Measurements from ENCODE around the gene DGKZ. TPM values are rescaled to one million over a fixed set of nuclear protein-coding genes. Genes with fewer than 3 reads are reported as not detected.
A peak's percentile ranks its signal among the peaks of the same experiment; 100 is the strongest.

Gene DGKZ
- total RNA-seq, 1 experiment from 2014 or later = 68.9 TPM

DNA sequence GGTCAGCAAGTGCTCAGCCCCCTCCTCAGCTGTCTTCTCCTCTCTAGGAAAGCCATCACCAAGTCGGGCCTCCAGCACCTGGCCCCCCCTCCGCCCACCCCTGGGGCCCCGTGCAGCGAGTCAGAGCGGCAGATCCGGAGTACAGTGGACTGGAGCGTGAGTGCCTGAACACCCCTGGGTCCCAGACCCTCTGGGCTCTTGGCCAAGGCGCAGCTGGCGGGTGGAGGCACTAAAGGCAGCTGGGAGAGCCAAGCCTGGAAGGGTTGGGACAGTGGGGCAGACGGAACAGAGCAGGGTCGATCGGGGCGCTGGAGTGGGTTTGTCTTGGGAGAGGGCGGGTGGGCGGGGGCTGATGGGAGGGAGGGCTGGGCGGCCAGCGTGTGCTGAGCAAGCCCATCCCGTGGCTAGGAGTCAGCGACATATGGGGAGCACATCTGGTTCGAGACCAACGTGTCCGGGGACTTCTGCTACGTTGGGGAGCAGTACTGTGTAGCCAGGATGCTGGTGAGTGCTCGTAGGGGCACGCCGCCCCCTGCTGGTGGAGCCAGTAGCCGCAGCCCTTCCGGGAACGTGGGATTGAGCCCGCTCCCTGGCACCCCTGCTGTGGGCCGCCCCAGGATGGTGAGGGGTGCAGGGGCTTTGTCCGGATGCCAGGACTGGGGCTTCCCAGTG, 20.1 kb downstream of the DGKZ start:
- Histone ChIP-seq H2AFZ (ENCODE audit: low read length) (no peak overlapping the region), H2AK5ac (ENCODE audit: insufficient read length, low read length) (no peak overlapping the region), H3K56ac (ENCODE audit: insufficient read length, low read depth, low read length) (no peak overlapping the region), H3K23me2 (ENCODE audit: insufficient read length, low read depth, low read length, poor library complexity, severe bottlenecking) (no peaks in the 10 kb centered on the region), H3K14ac (ENCODE audit: insufficient read depth, low read length) (no peak overlapping the region; the same call in 1 of the 2 replicates), H3K27me3 (ENCODE audit: insufficient read depth, low read length) (no peaks in the 10 kb centered on the region), H3K23ac (ENCODE audit: insufficient read length, low read depth, low read length) (no peak overlapping the region), H3K79me2 (ENCODE audit: insufficient read depth, low read length) (no peaks in the 10 kb centered on the region; the same call in 1 of the 2 replicates), H4K91ac (ENCODE audit: insufficient read length, low read depth, low read length) (no peak overlapping the region), H4K20me1 (ENCODE audit: control insufficient read depth, insufficient read depth, insufficient read length) (no peaks in the 10 kb centered on the region), H2BK15ac (ENCODE audit: low read depth, low read length) (no peak overlapping the region), H3K4me2 (ENCODE audit: insufficient read depth, insufficient read length, low read length) (no peak overlapping the region), H2BK5ac (ENCODE audit: insufficient read length, low read length) (no peak overlapping the region), H3K9ac (ENCODE audit: extremely low read depth, insufficient read length, low read length) (no peak overlapping the region), H3K18ac (ENCODE audit: insufficient read length, low read depth, low read length) (no peak overlapping the region), H3K4me1 (ENCODE audit: insufficient read depth, low read length) (peaks cover 3% of the 10 kb centered on the region; the same call in 1 of the 2 replicates), H3K9me3 (ENCODE audit: control insufficient read depth, low read depth, low read length) (no peaks in the 10 kb centered on the region), H4K8ac (replicated peaks; ENCODE audit: insufficient read length, low read depth, low read length) (no peak overlapping the region), H3K4ac (ENCODE audit: low read depth, low read length) (no peak overlapping the region), H3K27ac (ENCODE audit: insufficient read length, low read depth, low read length) (no peak overlapping the region), H3K79me1 (ENCODE audit: insufficient read depth, low read depth, low read length, poor library complexity, severe bottlenecking) (no peaks in the 10 kb centered on the region), H4K5ac (ENCODE audit: insufficient read length, low read depth, low read length) (no peak overlapping the region), H2BK12ac (ENCODE audit: insufficient read length, low read depth, low read length) (no peak overlapping the region), H2BK120ac (ENCODE audit: low read depth, low read length, poor library complexity, severe bottlenecking) (no peak overlapping the region), H2BK20ac (ENCODE audit: low read depth, low read length, poor library complexity, severe bottlenecking) (no peak overlapping the region), H3T11ph (ENCODE audit: low read length) (no peak overlapping the region)
- Mint-ChIP-seq H3K27ac (0 out of 7 replicates have a peak overlapping the region, but pooled peaks of 1 of the 3 experiments have one; percentile 55), H3K9me3 (no peaks in the 10 kb centered on the region), H3K4me3 (no peak overlapping the region), H3K27me3 (ENCODE audit: low read depth) (no peaks in the 10 kb centered on the region), H3K36me3 (ENCODE audit: insufficient read depth in 1 of 3, low read depth in 3 of 3) (peaks cover 10 to 22% (median 19%) of the 10 kb centered on the region in 3 experiments; a peak in 6 of 7 replicates), H3K4me1 (peaks cover 21 to 36% of the 10 kb centered on the region in 2 experiments)
- WGBS (ENCODE audit: extremely low coverage, insufficient read length, low lambda C conversion rate) = no CpG with 5 or more reads among the region's 32 CpGs
- DNase-seq = peak; percentile 82
- TF ChIP-seq, protein P1, sequence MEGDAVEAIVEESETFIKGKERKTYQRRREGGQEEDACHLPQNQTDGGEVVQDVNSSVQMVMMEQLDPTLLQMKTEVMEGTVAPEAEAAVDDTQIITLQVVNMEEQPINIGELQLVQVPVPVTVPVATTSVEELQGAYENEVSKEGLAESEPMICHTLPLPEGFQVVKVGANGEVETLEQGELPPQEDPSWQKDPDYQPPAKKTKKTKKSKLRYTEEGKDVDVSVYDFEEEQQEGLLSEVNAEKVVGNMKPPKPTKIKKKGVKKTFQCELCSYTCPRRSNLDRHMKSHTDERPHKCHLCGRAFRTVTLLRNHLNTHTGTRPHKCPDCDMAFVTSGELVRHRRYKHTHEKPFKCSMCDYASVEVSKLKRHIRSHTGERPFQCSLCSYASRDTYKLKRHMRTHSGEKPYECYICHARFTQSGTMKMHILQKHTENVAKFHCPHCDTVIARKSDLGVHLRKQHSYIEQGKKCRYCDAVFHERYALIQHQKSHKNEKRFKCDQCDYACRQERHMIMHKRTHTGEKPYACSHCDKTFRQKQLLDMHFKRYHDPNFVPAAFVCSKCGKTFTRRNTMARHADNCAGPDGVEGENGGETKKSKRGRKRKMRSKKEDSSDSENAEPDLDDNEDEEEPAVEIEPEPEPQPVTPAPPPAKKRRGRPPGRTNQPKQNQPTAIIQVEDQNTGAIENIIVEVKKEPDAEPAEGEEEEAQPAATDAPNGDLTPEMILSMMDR (conservative IDR thresholded peaks at IDR 0.05) = peak; percentile 95
